HG02852 (cell line): ENCODE data around the gene TNFAIP8.

Source experiments
- ATAC-seq: cut with Tn5 transposase; IDR thresholded peaks from one replicate; pipeline ENCODE4 v1.9.1; 2021; ENCODE audit warnings: mild to moderate bottlenecking, moderate library complexity; ENCODE audit not compliant: unreplicated experiment

Gene TNFAIP8

DNA sequence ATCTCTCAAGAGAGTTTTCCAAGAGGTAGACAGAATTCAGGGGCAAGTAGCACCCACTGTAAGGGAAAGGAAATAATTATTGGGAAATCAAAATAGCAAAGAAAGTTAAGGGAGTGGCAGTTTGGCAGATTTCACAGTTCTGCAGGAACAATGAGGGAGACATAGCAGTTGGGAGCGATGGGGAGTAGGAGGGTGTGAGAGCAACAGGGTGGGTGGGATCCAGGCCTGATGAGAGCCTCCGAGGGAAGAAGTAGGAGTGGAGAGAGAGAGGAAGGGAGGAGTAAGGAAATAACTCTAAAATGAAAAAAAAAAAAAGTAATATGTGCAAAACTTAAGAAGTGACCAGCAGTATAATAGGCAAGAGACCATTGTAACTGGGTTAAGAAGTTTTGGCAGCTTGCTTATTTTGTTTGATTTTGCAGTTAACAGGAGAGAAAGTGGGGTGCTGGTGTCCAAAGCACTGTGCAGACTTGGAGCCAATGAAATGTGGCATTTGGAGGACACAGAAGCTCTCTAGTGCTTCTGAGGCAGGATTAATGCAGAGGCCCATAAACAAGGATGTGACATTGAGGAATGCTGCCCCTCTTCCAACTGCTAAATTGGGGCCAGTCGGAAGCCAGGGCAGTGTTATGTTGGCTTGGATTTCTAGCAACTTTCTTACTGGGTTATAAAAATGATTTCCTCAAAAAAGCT, 10.2 kb downstream of the TNFAIP8 start:
- ATAC-seq: no peak

DNA sequence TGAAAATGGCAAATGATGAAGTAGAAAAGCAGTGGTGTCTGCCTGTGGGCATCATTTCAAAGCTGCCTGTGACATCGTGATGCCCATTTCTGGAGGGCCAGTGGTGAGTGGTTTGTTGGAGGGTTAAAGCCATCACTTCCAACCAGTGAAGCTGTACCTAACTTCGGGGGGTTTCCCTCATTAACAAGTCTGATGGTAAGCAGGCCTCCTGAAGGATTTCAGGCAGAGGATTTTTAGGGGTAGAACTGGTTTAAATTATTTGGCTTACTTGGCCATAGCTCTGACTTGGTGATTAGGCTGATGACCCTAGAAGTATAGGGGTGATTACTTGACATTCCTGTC, 10.7 kb downstream of the TNFAIP8 start:
- ATAC-seq: no peak

DNA sequence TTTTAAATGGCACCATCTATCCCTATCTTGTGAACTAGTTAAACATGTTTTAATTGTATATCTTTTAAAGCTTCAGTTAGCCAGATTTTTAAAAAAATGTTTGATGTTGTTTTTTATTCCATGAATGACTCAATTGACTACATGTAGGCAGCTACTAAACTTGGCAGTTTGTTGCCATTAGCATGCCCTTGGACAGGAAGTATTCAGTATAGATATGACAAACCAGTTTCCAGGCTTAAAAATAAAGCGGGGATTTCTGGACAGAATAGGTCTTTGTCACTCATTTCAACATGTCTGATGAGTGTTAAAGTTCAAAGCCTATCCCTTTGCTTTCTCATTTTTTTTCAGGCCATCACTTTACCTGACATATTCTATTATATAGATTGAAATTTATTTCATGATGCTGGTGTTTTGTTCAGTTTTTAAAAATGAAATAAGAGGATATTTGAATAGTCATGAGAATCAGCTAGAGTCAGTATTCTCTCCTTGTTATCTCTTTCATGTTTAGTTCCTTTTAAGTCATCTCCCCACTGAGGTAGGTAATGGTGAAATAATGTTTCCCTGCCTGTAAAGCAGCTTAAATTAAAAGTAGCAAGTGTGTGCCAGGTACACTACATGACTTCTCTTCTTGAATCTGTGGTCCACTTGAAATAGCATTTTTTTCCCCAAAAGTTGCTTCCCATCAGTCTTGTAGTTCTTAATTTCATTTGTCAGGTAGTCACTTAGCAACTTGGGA, 11.9 kb downstream of the TNFAIP8 start:
- peak; percentile 73 for ATAC-seq

DNA sequence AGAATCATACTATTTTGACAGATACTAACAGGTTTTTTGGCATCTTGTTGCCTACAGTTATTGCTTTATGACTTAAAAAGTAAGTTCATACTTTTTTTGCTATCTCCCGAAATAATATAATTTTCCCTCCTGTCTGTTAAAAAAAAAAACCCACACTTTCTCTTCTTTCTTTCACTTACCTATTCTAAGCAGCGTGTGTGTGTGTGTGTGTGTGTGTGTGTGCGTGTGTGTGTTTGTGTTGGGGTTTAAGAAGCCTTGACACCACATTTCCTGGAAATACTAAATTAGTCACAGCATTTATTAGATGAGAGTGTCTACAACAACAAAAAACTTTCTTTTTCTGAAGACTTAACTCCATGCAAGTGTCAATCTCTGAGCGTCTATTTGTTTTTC, 12.4 kb downstream of the TNFAIP8 start:
- ATAC-seq: no peak

DNA sequence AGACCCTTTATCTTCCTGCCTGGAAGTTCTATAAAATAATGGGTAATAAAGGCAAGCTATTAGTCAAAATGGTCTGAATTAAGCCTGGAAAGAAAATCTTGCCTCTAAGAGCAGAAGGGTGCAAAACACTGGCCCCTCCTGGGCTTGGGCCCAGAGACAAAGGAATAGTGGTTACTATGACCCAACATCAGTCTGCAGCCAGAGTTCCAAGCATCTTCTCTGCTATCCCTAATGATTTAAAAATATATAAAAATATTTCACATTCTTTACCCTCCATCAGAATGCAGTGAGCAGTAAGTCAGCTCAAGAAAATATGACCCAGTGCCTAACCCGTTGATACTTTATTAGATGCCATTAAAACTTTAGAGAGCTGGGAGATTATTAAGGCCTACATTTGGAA, 14.7 kb downstream of the TNFAIP8 start:
- no peak for ATAC-seq

DNA sequence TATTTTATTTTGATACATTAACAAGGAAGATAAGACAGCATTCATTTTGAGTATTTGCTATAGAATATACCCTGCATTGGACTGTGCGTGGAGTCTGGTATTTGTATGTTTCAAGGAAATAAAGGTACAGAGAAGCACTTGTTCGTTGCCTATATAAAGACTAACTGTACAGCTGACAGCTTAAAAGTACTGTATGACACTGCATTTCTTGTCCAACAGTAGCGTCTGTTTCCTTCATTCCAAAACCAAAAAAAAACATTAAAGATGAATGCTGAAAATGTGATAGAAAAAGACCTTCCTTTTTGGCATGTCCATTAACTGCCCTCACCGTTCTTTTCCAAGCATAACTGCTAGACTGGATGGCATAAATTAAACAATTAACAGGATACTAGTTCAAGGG, 15.3 kb downstream of the TNFAIP8 start:
- no peak for ATAC-seq

DNA sequence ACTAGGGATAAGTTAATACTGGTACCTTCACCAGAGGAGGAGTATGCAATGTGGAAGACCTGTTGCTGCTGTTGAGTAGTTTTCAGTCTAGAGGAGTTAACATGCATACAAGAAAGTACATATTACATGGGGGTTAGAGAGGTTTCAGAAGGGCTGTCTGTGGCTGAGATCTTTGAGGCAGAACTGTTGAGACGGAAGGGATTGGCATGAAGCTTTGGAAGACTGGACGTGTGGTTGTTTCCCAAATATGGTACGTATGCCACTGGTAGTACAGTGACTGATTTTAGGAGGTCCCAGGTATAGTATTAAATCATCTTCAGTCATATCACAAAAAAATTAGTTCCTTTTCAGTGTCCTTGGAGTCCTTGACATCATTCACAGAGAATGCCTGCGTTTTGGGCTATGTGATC, 17.6 kb downstream of the TNFAIP8 start:
- no peak for ATAC-seq

DNA sequence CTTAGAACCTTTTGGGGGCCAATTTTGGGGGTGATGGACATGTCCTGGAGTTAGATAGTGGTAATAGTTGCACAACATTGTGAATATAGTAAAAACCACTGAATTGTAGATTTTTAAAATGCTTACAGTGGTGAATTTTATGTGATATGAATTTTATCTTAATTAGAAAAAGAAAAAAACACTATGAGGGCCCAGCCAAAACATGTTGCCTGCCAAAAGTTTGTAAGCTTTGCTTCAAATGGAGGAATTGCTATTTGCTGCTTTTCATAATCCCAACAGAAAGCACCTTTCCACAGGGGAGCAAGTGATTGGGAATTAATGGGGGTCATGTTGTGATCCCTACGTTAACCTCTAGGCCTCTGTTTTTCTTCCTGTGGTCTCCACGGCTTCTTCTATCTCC, 19.1 kb downstream of the TNFAIP8 start:
- no peak for ATAC-seq

DNA sequence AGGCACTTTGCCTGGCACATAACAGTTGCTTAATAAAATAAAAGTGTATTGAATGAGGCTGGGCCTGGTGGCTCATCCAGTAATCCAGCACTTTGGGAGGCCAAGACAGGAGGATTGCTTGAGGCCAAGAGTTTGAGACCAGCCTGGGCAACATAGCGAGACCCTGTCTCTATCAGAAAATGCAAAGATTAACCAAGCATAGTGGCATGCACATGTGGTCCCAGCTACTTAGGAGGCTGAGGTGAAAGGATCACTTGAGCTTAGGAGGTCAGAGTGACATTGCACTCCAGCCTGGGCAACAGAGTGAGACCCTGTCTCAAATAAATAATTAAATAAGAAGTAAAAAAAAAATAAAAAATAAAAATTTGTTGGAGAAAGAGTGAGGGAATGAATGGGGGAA, 21.2 kb downstream of the TNFAIP8 start:
- no peak for ATAC-seq

DNA sequence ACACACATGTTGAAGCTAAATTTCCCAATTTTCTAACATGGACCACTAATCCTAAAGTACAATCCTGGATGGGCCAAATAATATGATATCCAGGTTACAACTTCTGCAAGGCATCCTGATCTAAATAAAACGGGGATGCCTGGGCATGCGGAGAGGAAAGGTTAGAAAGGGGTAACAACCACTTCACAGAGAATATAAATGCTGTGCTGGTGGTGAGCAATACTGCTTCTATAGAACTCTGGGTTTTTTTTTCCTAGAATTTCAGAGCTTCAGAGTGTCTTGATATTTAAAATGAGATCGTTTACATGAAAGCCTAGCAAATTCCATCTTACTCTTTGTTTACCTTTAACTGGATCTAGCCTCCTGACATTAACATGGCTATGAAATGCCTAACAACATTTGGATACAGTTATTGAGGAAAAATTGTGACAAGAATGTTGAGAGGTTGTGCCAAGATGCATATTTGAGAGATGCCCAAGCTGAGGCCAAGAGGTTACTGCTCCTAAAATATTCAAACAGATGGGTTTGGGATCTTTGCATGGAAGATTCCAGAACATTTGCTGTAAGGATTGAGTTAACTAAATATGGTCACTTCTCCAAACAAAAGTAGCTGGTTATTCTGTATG, 22.4 kb downstream of the TNFAIP8 start:
- no peak for ATAC-seq

DNA sequence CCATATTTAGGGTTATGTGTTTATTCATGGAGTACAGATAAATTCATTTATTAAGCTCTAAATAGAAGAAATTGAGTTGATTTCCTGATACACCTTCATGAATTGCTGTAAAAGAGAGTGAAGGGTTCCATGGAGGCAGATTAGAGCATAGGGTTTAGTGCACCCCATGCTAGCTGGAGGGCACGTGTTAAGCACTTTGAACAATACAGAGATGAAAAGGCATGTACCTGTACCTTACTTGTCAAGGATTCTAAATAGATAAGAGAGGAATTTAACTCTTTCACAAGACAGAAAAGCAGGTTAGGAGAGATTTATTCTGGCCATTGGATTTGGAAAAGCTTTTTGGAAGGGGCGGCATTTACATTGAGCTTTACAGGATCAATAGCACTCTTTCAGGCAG, 23.3 kb downstream of the TNFAIP8 start:
- no peak for ATAC-seq

DNA sequence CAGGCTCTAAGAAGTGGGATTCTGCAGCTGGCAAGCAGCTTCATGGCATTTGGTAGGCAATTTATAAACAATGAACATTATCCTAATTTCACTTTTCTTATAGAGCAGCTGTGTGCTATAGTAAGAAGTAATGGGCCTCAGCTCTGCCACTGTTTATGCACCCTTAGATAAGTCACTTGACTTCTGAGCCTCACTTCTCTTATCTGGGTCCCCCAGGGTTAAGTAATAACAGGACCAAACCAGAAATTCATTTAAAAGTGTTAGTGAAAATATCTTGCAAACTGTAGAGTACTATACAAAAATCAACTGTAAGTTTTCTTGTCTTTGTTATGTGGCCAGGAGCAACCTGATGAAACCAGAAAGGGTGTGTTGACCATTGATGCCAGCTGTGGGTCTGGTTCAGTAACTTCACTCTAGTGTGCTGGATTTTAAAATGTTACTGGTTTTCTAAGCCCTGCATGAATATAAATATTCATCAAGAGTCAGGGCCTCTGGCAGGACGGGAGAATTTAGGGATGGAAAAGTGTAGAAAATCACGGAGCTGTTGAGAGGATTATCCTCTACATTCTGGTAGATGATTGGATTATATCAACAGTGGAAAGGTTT, 24.2 kb downstream of the TNFAIP8 start:
- no peak for ATAC-seq

DNA sequence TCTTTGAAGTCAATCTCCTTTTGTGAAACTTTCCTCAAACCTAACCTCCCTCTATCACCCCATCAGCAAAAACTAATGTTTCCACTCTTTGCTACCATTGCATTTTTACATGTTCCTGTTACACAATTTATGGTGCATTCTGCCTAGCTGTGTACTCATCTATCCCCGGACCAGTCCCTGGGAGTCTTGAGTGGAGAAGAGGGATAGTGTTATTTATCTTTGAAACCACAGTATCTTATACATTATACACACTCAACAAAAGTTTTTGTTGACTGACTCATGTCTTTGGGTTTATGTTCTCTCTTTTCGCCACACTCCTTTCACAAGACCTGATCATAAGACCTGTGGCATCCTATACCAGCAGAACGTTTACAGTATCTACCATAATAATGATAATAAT, 26.4 kb downstream of the TNFAIP8 start:
- no peak for ATAC-seq

DNA sequence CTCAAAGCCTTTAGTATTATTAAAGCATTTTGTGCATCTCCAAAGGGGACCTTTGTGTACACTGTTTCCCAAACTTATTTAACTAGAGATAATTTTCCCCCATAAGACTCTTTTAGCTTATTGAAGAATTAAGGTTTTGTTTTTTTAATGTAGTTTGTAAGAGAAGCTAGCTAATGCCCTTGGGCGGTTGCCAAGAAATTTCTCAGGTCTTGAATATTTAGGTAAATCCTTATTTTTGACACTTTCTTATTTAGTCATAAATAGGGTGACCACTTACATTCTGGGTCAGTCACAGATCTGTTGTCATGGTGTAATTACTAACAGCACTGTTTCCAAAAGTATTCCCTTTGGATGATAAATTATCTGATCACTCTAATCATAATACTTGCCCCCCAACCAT, 27.2 kb downstream of the TNFAIP8 start:
- ATAC-seq: no peak

DNA sequence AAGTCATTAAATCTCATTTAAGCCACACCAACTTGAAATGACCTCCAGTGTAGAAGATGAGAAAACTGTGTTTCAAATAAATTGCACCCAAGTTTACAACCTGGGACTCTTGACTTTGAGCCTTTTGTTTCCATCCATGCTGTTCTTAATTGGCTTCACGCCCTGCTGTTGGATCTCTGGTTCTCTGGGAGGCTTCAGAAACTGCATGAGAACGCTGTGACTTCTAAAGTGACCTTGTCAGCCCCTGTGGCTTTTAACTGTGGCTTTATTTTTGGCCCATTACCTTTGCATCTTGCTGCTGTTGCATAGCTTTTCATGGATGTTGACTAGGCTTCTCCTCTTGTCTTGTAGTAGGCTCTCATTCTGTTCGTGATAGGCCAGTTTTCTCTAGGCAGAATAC, 29.3 kb downstream of the TNFAIP8 start:
- peak; percentile 45 for ATAC-seq

DNA sequence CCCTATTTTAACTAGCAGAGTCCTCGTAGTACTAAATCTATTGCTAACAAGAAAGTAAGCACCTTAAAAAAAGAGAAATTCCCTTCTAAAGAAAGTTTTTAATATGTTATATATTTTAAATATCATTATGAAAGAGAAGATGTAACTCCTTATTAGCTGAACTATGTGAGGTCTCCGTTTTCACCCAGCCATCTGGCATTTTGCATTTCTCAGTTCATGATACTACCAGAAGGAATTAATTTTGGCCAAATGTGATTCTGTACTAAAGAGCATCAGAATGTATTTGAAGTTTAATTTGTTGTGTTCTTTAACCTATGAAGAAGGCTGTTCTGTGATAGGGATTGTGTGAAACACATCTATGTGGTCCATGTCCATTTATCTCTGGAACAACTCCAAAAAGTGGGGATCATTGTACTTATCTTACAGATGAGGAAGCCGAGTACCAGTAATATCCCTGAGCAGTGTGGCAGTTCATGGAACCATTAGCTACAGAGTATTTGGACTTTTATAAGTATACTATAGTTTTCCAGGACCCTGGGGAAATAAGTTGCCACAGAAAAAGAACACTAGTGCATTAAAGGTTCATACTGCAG, 29.8 kb downstream of the TNFAIP8 start:
- peak; percentile 28 for ATAC-seq

DNA sequence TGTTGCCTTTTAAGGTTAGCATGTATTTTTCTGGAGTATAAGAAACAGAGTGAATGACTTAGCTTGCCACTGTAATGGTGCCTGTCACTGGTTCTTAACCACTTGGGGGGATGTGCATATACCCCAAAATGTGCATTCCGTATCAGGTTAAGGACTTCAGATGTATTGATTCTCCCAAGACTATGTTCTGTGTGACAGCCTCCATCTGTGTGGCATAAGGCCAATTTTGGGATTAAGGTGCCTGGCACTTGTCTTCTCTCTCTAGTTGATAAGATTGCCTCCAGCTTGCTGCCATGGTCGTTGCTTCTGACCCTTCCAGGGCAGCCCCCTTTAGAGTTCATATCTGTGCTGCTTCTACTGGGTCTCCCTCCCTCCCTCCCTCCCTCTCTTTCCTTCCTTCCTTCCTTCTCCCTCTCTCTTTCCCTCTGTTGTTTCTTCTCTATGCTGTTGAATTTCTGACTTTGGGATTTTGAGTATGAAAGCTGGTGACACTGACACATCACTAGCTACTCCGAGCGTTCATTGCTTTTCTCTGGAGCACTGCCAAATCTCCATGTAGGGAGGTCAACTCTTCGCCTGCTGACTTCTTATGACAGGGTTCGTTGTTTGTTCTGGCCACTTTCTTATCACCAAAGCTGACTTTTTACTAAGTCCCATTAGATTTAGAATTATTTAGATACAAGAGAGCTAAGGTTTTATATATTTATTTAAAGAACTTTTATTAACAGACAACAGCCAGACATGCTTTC, 31.0 kb downstream of the TNFAIP8 start:
- no peak for ATAC-seq

DNA sequence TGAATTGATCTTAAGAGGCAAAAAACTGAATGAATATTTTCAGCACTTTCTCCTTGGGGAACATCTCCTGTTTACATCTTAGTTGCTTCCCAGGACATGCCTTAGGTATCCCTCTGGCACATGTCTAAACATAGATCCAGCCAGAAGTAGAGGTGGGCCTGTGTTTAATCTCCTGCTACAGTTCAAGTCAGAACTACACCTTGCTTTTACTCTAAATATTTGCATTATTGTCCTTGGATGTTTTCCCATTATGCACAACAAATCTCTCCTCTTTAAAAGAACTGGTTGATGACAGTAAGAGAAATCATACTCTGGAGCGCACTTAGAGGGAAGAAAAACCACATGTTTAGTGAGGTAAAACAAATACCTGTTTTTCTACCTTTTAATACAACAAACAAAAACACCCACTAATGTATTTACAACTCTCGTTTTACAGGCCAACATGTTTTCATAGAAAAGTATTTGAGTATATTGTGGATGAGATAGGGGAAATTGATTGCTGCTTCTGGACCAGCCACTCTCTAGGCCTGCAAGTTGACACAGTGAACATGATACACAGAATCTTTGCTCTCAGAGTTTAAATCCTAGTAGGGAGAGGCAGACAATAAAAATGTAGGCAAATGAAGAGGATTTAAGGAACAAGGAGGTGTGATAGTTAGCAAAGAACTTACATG, 32.3 kb downstream of the TNFAIP8 start:
- ATAC-seq: no peak

DNA sequence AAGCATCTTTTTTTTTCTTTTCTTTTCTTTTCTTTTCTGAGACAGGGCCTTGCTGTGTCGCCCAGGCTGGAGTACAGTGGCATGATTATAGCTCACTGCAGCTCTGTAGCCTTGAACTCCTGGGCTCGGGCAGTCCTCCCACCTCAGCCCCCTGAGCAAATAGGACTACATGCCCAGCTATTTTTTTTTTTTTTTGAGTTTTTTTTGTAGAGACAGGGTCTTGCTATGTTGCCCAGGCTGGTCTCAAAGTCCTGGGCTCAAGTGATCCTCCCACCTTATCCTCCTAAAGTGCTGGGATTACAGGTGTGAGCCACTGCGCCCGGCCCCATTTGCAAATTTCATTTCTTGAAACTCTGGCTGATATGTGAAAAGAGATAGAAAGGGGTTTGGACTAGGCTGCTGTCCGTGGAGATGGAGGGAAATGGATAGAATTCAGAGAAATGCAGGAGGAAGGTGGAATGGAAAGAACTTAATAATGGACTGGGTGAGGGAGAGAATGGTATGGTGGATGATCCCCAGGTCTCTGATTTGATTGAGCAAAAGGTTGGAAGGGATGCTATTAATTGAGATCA, 32.9 kb downstream of the TNFAIP8 start:
- ATAC-seq: no peak
